ENCODE results near the gene SPEF2.
A peak's percentile ranks its signal among the peaks of the same experiment; 100 is the strongest.

The SPEF2 gene

GRCh38 chr5:35735718-35736117 lies 118.1 kb downstream of the SPEF2 start:
- DNase-seq = no peak

GRCh38 chr5:35736280-35736679 lies 118.6 kb downstream of the SPEF2 start:
- DNase-seq = no peak

- no peak for DNase-seq
Observed at GRCh38 chr5:35741126-35741716, 123.6 kb downstream of the SPEF2 start.

GRCh38 chr5:35741971-35742370 lies 124.3 kb downstream of the SPEF2 start:
- DNase-seq = no peak

- DNase-seq = no peak
Observed at GRCh38 chr5:35743644-35744043, 126.0 kb downstream of the SPEF2 start.

GRCh38 chr5:35745193-35745592 lies 127.5 kb downstream of the SPEF2 start:
- no peak for DNase-seq

- no peak for DNase-seq
Observed at GRCh38 chr5:35745660-35746059, 128.0 kb downstream of the SPEF2 start.

- DNase-seq = no peak
Observed at GRCh38 chr5:35752012-35752411, 134.3 kb downstream of the SPEF2 start.

- no peak for DNase-seq
Observed at GRCh38 chr5:35753500-35753899, 135.8 kb downstream of the SPEF2 start.

GRCh38 chr5:35754481-35754880 lies 136.8 kb downstream of the SPEF2 start:
- DNase-seq = no peak

- DNase-seq = no peak
Observed at GRCh38 chr5:35755966-35756365, 138.3 kb downstream of the SPEF2 start.

GRCh38 chr5:35758151-35758724 lies 140.6 kb downstream of the SPEF2 start:
- DNase-seq = no peak

- DNase-seq = no peak
Observed at GRCh38 chr5:35761541-35761940, 143.9 kb downstream of the SPEF2 start.

GRCh38 chr5:35762368-35762767 lies 144.7 kb downstream of the SPEF2 start:
- DNase-seq = no peak

- DNase-seq = no peak
Observed at GRCh38 chr5:35765921-35766320, 148.3 kb downstream of the SPEF2 start.

GRCh38 chr5:35771300-35771699 lies 153.6 kb downstream of the SPEF2 start:
- no peak for DNase-seq

- DNase-seq = no peak
Observed at GRCh38 chr5:35771839-35772238, 154.2 kb downstream of the SPEF2 start.

GRCh38 chr5:35773967-35774366 lies 156.3 kb downstream of the SPEF2 start:
- DNase-seq = no peak

GRCh38 chr5:35776757-35777156 lies 159.1 kb downstream of the SPEF2 start:
- no peak for DNase-seq

GRCh38 chr5:35777358-35778087 lies 159.9 kb downstream of the SPEF2 start:
- peak; percentile 71 for DNase-seq

- no peak for DNase-seq
Observed at GRCh38 chr5:35778259-35778769, 160.7 kb downstream of the SPEF2 start.

GRCh38 chr5:35780236-35780635 lies 162.6 kb downstream of the SPEF2 start:
- DNase-seq = peak; percentile 50

GRCh38 chr5:35781181-35781790 lies 163.6 kb downstream of the SPEF2 start:
- no peak for DNase-seq

GRCh38 chr5:35783551-35783950 lies 165.9 kb downstream of the SPEF2 start:
- DNase-seq = no peak
